Measurements from ENCODE around the gene DNAJB7. TPM values are rescaled to one million over a fixed set of nuclear protein-coding genes. Genes with fewer than 3 reads are reported as not detected.

Gene DNAJB7
- total and polyA plus RNA-seq, 10 of the 15 experiments (the other 5 are each of a cell fraction or from before 2014, with no cell fraction given), result 0.03 to 0.70 (median 0.29) TPM; not detected in 6

DNA sequence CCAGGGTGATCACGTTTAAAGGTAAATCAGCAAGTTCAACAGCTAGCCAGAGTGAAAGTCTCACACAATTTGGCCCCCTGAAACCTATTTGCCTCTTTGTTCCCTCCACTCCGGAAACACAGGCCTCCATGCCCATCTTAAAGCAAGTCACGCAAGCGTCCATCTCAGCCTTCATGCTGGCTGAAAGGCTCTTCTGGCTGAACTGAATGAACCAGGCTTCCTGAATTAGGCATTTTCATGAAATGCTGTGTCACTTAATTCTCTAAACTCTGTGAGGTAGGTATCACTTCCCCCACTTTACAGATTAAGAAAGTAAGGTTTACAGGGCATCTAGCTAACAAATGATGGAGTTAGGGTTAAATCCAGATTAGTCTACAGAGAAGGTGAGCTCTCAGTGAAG, 44.2 kb downstream of the DNAJB7 start:
- Histone ChIP-seq H3K4me3 (peak overlapping the region; percentile 89), H3K4me2 (ENCODE audit: control insufficient read depth, insufficient read depth) (peak overlapping the region; percentile 82), H3K27ac (ENCODE audit: control insufficient read depth, insufficient read depth) (peak overlapping the region; percentile 84), H4K20me1 (ENCODE audit: control insufficient read depth, insufficient read depth) (no peaks in the 10 kb centered on the region), H3K4me1 (ENCODE audit: control insufficient read depth, insufficient read depth, low read length) (no peaks in the 10 kb centered on the region), H3K36me3 (ENCODE audit: control insufficient read depth in 2 of 2, insufficient read depth in 2 of 2, low read length in 1 of 2) (peaks cover 0 to 3% of the 10 kb centered on the region in 2 experiments; a peak in 1 of 4 replicates), H3K9me3 (replicated peaks; ENCODE audit: control insufficient read depth, insufficient read depth, low read length) (no peaks in the 10 kb centered on the region; the same call in 2 of the 3 replicates), H3K27me3 (replicated peaks in 1 of 2; ENCODE audit: control insufficient read depth in 2 of 2, insufficient read depth in 2 of 2, low read length in 1 of 2) (no peaks in the 10 kb centered on the region), H3K9ac (ENCODE audit: control insufficient read depth, insufficient read depth, low read length) (peak overlapping the region; percentile 88), H2AFZ (ENCODE audit: control insufficient read depth, low read depth, low read length) (peak overlapping the region; percentile 35), H3K79me2 (ENCODE audit: control insufficient read depth, insufficient read depth, low read length) (peaks cover 57% of the 10 kb centered on the region)
- ChIA-PET POLR2A (interaction anchor here (0.6 to 4.6 kb wide), 3 partner anchors 37 to 158 kb away, joined by 3 to 41 read pairs (median 4); partner anchors contain the start of genes ST13 and XPNPEP3), RAD21 (ENCODE audit: unreplicated experiment) (interaction anchor here (1.0 to 2.6 kb wide), 8 partner anchors 25 to 382 kb away, joined by 3 to 14 read pairs (median 6); partner anchors contain the start of genes ST13 and XPNPEP3), CTCF (interaction anchor here (0.8 to 4.1 kb wide), 6 partner anchors 18 to 418 kb away, joined by 3 to 18 read pairs (median 4); no protein-coding TSS in a partner anchor), SMC1A (ENCODE audit: uncharacterized antibody, unreplicated experiment) (interaction anchor here (0.6 to 3.3 kb wide), 9 partner anchors 12 to 135 kb away, joined by 3 to 14 read pairs (median 4); partner anchors contain the start of genes ST13 and XPNPEP3)
- in situ Hi-C loops (cut with MboI) (no loop called here), intact Hi-C loops (cut with micrococcal nuclease; ENCODE audit: unreplicated experiment) (loop anchor here (5.0 kb wide), 1 partner anchor 135 kb away; no protein-coding TSS in a partner anchor)
- FAIRE-seq, result no peak
- TF ChIP-seq MTA3 (IDR thresholded peaks at IDR 0.05; ENCODE audit: borderline replicate concordance, low read length), result no peak
- TF ChIP-seq SRF (IDR thresholded peaks at IDR 0.05; ENCODE audit: low read depth in 2 of 2, low read length in 2 of 2), result peak; percentile 58 to 85
- peak; percentile 21 to 22; a peak in 1 of 4 replicates for TF ChIP-seq BHLHE40 (IDR thresholded peaks at IDR 0.05; ENCODE audit: borderline replicate concordance in 1 of 2, low read depth in 2 of 2, low read length in 1 of 2)
- TF ChIP-seq GABPA (IDR thresholded peaks at IDR 0.05; ENCODE audit: low read depth), result no peak
- TF ChIP-seq TAF1 (IDR thresholded peaks at IDR 0.05; ENCODE audit: borderline replicate concordance, low read depth, low read length), result 0 out of 2 replicates have a peak, but pooled peaks have one; percentile 1
- 0 out of 2 replicates have a peak, but pooled peaks have one; percentile 5 for TF ChIP-seq NBN (IDR thresholded peaks at IDR 0.05)
- no peak for TF ChIP-seq LARP7 (IDR thresholded peaks at IDR 0.05)
- peak; percentile 58; the same call in 1 of the 2 replicates for TF ChIP-seq YY1 (IDR thresholded peaks at IDR 0.05; ENCODE audit: low read depth, low read length)
- no peak for TF ChIP-seq JUNB (IDR thresholded peaks at IDR 0.05)
- TF ChIP-seq ZNF24 (IDR thresholded peaks at IDR 0.05), result no peak
- TF ChIP-seq SPI1 (IDR thresholded peaks at IDR 0.05; ENCODE audit: borderline replicate concordance, insufficient read depth, low read depth, low read length), result peak; percentile 24
- 0 out of 2 replicates have a peak, but pooled peaks have one; percentile 40 for TF ChIP-seq POLR2A (IDR thresholded peaks at IDR 0.05; ENCODE audit: low read depth, low read length)
- TF ChIP-seq BACH1 (IDR thresholded peaks at IDR 0.05; ENCODE audit: borderline replicate concordance), result 0 out of 2 replicates have a peak, but pooled peaks have one; percentile 34
- TF ChIP-seq NR2F1 (conservative IDR thresholded peaks at IDR 0.05), result no peak
- TF ChIP-seq CBX3 (IDR thresholded peaks at IDR 0.05; ENCODE audit: borderline replicate concordance, low read depth), result no peak
- 41% methylated on average over 4 of the region's 4 CpGs for WGBS (ENCODE audit: insufficient coverage, insufficient replicate concordance, low lambda C conversion rate, missing lambda C conversion rate)
- BruUV-seq (replicated peaks), result no TSS peak
- DNase-seq (ENCODE audit: low read depth, low spot score), result peak; percentile 25
- ATAC-seq, result peak; percentile 32
